ENCODE results near the gene FHL1.
"Not testable (repeated sequence)": the region's sequence is repeated elsewhere in the genome, so short reads cannot be mapped to it uniquely, and the experiment has no call there.

Gene FHL1

DNA sequence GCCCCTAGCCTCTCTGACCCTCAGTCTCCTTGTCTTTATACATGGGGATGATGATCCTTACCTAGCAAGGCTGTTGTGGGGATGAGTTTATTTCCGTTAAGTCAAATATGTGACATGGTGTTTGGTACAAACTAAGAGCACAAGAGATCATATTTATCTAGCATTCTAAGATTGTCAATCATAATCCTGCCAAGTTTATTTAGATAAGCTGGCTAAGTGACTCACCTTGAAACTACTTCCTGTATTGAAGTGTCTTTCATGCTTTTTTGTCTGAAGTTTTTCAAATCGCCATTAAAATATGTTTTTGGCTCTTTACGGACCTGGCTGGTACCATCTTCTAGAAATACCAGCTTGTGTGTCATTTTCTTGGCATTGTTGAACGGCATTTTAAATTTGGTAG lies 73.2 kb downstream of the FHL1 start:
- no peaks in the 10 kb centered on the region for H3K27me3 ChIP-seq (ENCODE audit: control insufficient read depth, insufficient read depth, low read length)
- H3K36me3 ChIP-seq (ENCODE audit: control insufficient read depth, insufficient read depth, low read length) = peaks cover 7% of the 10 kb centered on the region
- H3K4me3 ChIP-seq (ENCODE audit: low read length) = no peak overlapping the region
- no peaks in the 10 kb centered on the region for H3K4me1 ChIP-seq (ENCODE audit: control insufficient read depth, insufficient read depth, low read length)
- H3K27ac ChIP-seq (ENCODE audit: low read depth, low read length) = no peak overlapping the region
- no peak overlapping the region for H3K9ac ChIP-seq (ENCODE audit: low read length)

DNA sequence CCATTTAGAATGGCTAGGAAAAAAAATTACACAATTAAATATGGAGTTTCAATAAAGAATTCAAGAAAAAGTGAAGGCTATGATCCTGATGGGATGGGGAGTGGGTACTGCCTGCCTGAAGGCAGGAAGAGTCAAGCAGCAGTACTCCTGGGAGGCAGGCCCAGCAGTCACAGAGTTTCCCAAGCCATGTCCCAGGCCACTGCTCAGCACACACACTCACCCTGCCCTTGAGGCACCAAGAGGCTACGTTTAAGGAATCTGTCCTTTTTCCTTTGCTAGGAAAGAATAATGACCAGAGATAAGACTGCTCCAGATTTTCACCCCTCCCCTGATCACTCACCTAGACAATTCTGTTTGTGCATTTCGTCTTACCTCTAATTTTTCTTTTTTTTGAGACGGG lies 73.6 kb downstream of the FHL1 start:
- Histone ChIP-seq H3K9ac (ENCODE audit: low read length) (no peak overlapping the region), H3K4me3 (ENCODE audit: low read length) (no peak overlapping the region), H3K36me3 (ENCODE audit: control insufficient read depth, insufficient read depth, low read length) (peaks cover 7% of the 10 kb centered on the region), H3K27ac (ENCODE audit: low read depth, low read length) (no peak overlapping the region), H3K4me1 (ENCODE audit: control insufficient read depth, insufficient read depth, low read length) (no peaks in the 10 kb centered on the region), H3K27me3 (ENCODE audit: control insufficient read depth, insufficient read depth, low read length) (no peaks in the 10 kb centered on the region)

DNA sequence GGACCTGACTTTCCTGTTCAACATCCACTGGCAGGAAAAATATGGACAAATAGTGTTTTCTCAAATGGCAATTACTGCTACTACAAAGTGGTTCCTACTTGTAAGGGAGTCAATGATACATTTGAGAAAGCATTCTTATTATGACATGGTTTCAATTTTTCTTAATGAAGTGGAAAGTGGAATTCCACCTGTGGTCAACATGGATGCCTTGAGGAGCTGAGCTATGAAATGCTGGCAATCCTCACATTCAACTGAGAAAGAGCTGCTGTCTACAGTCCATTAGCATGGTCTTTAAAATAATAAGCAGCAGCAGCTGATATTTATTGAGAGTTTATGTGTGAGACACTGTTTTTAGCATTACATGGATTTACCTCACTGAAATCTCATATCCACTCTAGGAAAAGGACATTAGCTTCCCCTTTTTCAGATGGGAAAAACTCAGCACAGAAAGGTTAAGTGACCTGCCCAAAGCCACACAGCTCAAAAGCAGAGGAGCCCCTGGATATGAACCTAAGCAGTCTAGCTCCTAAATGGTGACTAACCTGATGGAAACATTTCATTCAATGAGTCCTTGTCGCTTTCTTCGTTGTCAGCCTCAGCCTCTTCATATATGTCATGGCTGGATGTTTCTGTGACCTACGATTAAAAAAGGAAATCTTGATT lies 74.6 kb downstream of the FHL1 start:
- Histone ChIP-seq H3K27me3 (ENCODE audit: control insufficient read depth, insufficient read depth, low read length) (no peaks in the 10 kb centered on the region), H3K36me3 (ENCODE audit: control insufficient read depth, insufficient read depth, low read length) (peaks cover 7% of the 10 kb centered on the region), H3K27ac (ENCODE audit: low read depth, low read length) (no peak overlapping the region), H3K4me1 (ENCODE audit: control insufficient read depth, insufficient read depth, low read length) (no peaks in the 10 kb centered on the region), H3K4me3 (ENCODE audit: low read length) (no peak overlapping the region), H3K9ac (ENCODE audit: low read length) (no peak overlapping the region)

- Histone ChIP-seq H3K4me3 (ENCODE audit: low read length) (no peak overlapping the region), H3K27me3 (ENCODE audit: control insufficient read depth, insufficient read depth, low read length) (no peaks in the 10 kb centered on the region), H3K4me1 (ENCODE audit: control insufficient read depth, insufficient read depth, low read length) (no peaks in the 10 kb centered on the region), H3K36me3 (ENCODE audit: control insufficient read depth, insufficient read depth, low read length) (peaks cover 2% of the 10 kb centered on the region), H3K27ac (ENCODE audit: low read depth, low read length) (no peak overlapping the region), H3K9ac (ENCODE audit: low read length) (no peak overlapping the region)
These were observed 79.7 kb downstream of the FHL1 start for GRCh38 chrX:136227074-136227473.

GRCh38 chrX:136227948-136228838 lies 80.9 kb downstream of the FHL1 start:
- H3K4me1 ChIP-seq (ENCODE audit: control insufficient read depth, insufficient read depth, low read length) = no peaks in the 10 kb centered on the region
- no peak overlapping the region for H3K4me3 ChIP-seq (ENCODE audit: low read length)
- H3K9ac ChIP-seq (ENCODE audit: low read length) = no peak overlapping the region
- no peaks in the 10 kb centered on the region for H3K27me3 ChIP-seq (ENCODE audit: control insufficient read depth, insufficient read depth, low read length)
- peaks cover 2% of the 10 kb centered on the region for H3K36me3 ChIP-seq (ENCODE audit: control insufficient read depth, insufficient read depth, low read length)
- no peak overlapping the region for H3K27ac ChIP-seq (ENCODE audit: low read depth, low read length)

DNA sequence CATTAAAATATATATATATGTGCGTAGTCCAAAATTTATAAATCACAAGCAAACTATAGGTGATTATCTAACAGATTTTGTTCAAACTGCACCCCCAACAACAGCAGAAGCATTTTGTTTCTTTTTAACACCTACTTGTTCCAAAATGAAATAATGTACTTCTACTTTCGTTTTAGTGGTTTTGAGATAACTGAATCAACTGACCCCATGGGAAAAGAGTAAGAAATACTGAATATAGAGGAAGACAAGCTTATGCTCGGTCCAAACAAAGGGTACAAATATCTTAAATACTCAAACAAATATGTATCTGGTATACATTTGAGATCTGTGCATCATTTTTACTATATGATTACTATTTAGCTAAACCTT lies 81.5 kb downstream of the FHL1 start:
- no peak overlapping the region for H3K27ac ChIP-seq (ENCODE audit: low read depth, low read length)
- H3K36me3 ChIP-seq (ENCODE audit: control insufficient read depth, insufficient read depth, low read length) = peaks cover 2% of the 10 kb centered on the region
- no peak overlapping the region for H3K4me3 ChIP-seq (ENCODE audit: low read length)
- no peaks in the 10 kb centered on the region for H3K4me1 ChIP-seq (ENCODE audit: control insufficient read depth, insufficient read depth, low read length)
- no peaks in the 10 kb centered on the region for H3K27me3 ChIP-seq (ENCODE audit: control insufficient read depth, insufficient read depth, low read length)
- no peak overlapping the region for H3K9ac ChIP-seq (ENCODE audit: low read length)

- Histone ChIP-seq H3K36me3 (ENCODE audit: control insufficient read depth, insufficient read depth, low read length) (no peaks in the 10 kb centered on the region), H3K4me1 (ENCODE audit: control insufficient read depth, insufficient read depth, low read length) (no peaks in the 10 kb centered on the region), H3K9ac (ENCODE audit: low read length) (no peak overlapping the region), H3K27me3 (ENCODE audit: control insufficient read depth, insufficient read depth, low read length) (no peaks in the 10 kb centered on the region), H3K4me3 (ENCODE audit: low read length) (no peak overlapping the region), H3K27ac (ENCODE audit: low read depth, low read length) (no peak overlapping the region)
These were observed 89.7 kb downstream of the FHL1 start for GRCh38 chrX:136237074-136237473.

DNA sequence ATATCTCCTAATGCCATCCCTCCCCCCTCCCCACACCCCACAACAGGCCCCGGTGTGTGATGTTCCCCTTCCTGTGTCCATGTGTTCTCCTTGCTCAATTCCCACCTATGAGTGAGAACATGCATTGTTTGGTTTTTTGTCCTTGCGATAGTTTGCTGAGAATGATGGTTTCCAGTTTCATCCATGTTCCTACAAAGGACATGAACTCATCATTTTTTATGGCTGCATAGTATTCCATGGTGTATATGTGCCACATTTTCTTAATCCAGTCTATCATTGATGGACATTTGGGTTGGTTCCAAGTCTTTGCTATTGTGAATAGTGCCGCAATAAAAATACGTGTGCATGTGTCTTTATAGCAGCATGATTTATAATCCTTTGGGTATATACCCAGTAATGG lies 90.5 kb downstream of the FHL1 start:
- not testable (repeated sequence) for H3K9ac ChIP-seq (ENCODE audit: low read length); H3K27me3 ChIP-seq (ENCODE audit: control insufficient read depth, insufficient read depth, low read length); H3K4me3 ChIP-seq (ENCODE audit: low read length); H3K27ac ChIP-seq (ENCODE audit: low read depth, low read length); H3K36me3 ChIP-seq (ENCODE audit: control insufficient read depth, insufficient read depth, low read length); H3K4me1 ChIP-seq (ENCODE audit: control insufficient read depth, insufficient read depth, low read length)

DNA sequence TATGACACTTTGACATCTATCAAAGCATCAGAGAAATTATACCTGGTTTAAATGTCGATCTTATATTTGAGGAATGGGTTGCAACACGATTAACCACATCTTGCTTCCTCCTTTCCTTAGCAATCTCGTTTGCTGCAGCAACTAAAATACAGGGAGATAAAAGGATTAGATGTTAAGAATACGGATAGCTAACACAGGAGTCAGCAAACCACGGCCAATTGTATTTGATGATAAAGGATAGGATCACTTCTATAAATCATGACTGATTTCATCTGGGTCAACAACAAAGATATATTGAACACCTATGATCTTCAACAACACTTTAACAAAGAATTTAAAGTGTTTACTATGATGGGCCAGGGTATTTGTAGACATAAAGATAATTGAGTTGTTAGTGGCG lies 98.9 kb downstream of the FHL1 start:
- Histone ChIP-seq H3K4me3 (ENCODE audit: low read length) (no peak overlapping the region), H3K27ac (ENCODE audit: low read depth, low read length) (no peak overlapping the region), H3K27me3 (ENCODE audit: control insufficient read depth, insufficient read depth, low read length) (peaks cover 5% of the 10 kb centered on the region), H3K9ac (ENCODE audit: low read length) (no peak overlapping the region), H3K4me1 (ENCODE audit: control insufficient read depth, insufficient read depth, low read length) (no peaks in the 10 kb centered on the region), H3K36me3 (ENCODE audit: control insufficient read depth, insufficient read depth, low read length) (no peaks in the 10 kb centered on the region)

GRCh38 chrX:136250191-136251040 lies 103.1 kb downstream of the FHL1 start:
- H3K4me1 ChIP-seq (ENCODE audit: control insufficient read depth, insufficient read depth, low read length) = no peaks in the 10 kb centered on the region
- H3K9ac ChIP-seq (ENCODE audit: low read length) = no peak overlapping the region
- peak overlapping the region; percentile 60 for H3K4me3 ChIP-seq (ENCODE audit: low read length)
- peaks cover 2% of the 10 kb centered on the region for H3K27me3 ChIP-seq (ENCODE audit: control insufficient read depth, insufficient read depth, low read length)
- peak overlapping the region; percentile 57 for H3K27ac ChIP-seq (ENCODE audit: low read depth, low read length)
- H3K36me3 ChIP-seq (ENCODE audit: control insufficient read depth, insufficient read depth, low read length) = no peaks in the 10 kb centered on the region

DNA sequence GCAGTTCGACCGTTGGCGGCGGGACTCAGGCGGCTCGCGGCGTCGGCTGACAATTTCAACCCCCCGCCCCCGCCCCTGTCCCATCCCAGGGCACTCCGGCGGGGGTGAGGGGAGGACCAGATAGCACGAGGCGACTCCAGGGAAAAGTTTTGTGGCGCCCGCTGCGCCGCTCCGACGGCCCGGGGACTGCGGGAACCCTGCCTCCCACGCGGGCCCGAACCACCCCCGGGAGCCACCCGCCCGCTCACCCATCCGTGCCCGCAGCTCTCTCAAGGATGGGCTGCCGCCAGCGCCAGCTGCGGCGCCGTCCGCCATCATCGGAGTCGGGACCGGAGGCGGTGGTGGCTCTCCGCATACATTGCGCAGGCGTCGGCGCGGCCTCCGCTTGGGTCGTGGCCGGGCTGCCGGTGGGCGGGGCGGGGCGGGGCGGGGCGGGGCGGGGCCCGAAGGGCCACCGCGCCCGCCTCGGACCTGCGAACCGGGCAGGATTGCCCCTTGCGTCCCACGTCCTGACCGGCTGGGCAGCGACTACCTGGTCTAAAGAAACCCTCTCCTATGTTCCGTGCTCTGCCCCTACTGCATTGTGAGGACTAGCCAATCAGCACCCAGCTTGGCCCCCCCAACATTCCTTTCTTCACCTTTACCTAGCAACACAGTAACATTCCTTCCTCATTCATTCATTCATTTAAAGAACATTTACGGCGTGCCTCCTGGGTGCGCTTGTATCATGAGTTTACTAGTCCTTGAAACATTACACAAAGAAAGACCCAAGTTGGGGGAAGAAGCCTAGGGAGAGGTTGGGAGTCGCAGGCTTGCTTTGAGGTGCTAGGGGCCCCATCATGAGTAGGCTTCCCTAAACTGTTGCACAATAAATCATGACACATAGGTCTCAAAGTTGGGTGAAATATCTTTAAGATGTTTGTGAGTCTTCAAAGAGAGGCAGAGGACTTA lies 104.0 kb downstream of the FHL1 start, which contains the start of gene MAP7D3:
TSS of gene MAP7D3 (minus strand) at position 360 of the 951 bp plus-strand sequence. CDS start at position 318, 42 bp downstream.
- H3K4me3 ChIP-seq (ENCODE audit: low read length) = peak within 1 kb of the TSS; percentile 61
- no peak within 1 kb of the TSS for H3K9ac ChIP-seq (ENCODE audit: low read length)

More for the DNA sequence above, 104.0 kb downstream of the FHL1 start, which contains the start of gene MAP7D3:
- peak within 1 kb of the TSS; percentile 57 for H3K27ac ChIP-seq (ENCODE audit: low read depth, low read length)
- H3K36me3 ChIP-seq (ENCODE audit: control insufficient read depth, insufficient read depth, low read length) = no peaks in the 10 kb centered on the region
- peaks cover 2% of the 10 kb centered on the region for H3K27me3 ChIP-seq (ENCODE audit: control insufficient read depth, insufficient read depth, low read length)
- H3K4me1 ChIP-seq (ENCODE audit: control insufficient read depth, insufficient read depth, low read length) = no peaks in the 10 kb centered on the region

Data from rectal smooth muscle tissue (tissue), 1 donor.